ACHN (cell line): ENCODE results near the gene ANKRD18B.
"Not testable (repeated sequence)": the region's sequence is repeated elsewhere in the genome, so short reads cannot be mapped to it uniquely, and the experiment has no call there.

ENCODE experiments used
- DNase-seq: peaks from one replicate; pipeline ENCODE4 v3.0.0-alpha.2; 2015
- in situ Hi-C: cut with HindIII; loops from 2 replicates; pipeline ENCODE4 v1.10.0; 2017; ENCODE audit warnings: low sequenced_read_pairs, low pct_ligation_motif_present, low pct_unique_long_range_greater_than_20kb

Gene ANKRD18B

GRCh38 chr9:33596974-33597373, 72.9 kb downstream of the ANKRD18B start:
- in situ Hi-C loops, DNase-seq: not testable (repeated sequence)

GRCh38 chr9:33597386-33597785, 73.3 kb downstream of the ANKRD18B start:
- not testable (repeated sequence) for DNase-seq

GRCh38 chr9:33598796-33599379, 74.8 kb downstream of the ANKRD18B start:
- DNase-seq, in situ Hi-C loops: not testable (repeated sequence)

More at GRCh38 chr9:33597386-33597785, 73.3 kb downstream of the ANKRD18B start:
- in situ Hi-C loops: not testable (repeated sequence)

- DNase-seq, in situ Hi-C loops: not testable (repeated sequence)
Observed at GRCh38 chr9:33600911-33601310, 76.9 kb downstream of the ANKRD18B start.

GRCh38 chr9:33604249-33604648, 80.2 kb downstream of the ANKRD18B start:
- DNase-seq, in situ Hi-C loops: not testable (repeated sequence)

- in situ Hi-C loops, DNase-seq: not testable (repeated sequence)
Observed at GRCh38 chr9:33604936-33605335, 80.9 kb downstream of the ANKRD18B start.

GRCh38 chr9:33611358-33611757, 87.3 kb downstream of the ANKRD18B start:
- no peak for DNase-seq
- in situ Hi-C loops: no loop called here

- in situ Hi-C loops, DNase-seq: not testable (repeated sequence)
Observed at GRCh38 chr9:33612410-33612809, 88.4 kb downstream of the ANKRD18B start.

- in situ Hi-C loops: no loop called here
- no peak for DNase-seq
Observed at GRCh38 chr9:33614001-33614687, 90.1 kb downstream of the ANKRD18B start.

- in situ Hi-C loops, DNase-seq: not testable (repeated sequence)
Observed at GRCh38 chr9:33618370-33618769, 94.3 kb downstream of the ANKRD18B start.

GRCh38 chr9:33619666-33620404, 95.8 kb downstream of the ANKRD18B start:
- peak; percentile 60 for DNase-seq
- in situ Hi-C loops: no loop called here

- peak; percentile 29 for DNase-seq
- in situ Hi-C loops: no loop called here
Observed at GRCh38 chr9:33620738-33621439, 96.8 kb downstream of the ANKRD18B start.
